Astrocyte (in vitro differentiated cells and primary cell): ENCODE data around the gene FNDC3B. TPM values are rescaled to one million over a fixed set of nuclear protein-coding genes. Genes with fewer than 3 reads are reported as not detected.

Experiments
- DNase-seq: peaks from one replicate; pipeline ENCODE4 v3.0.0-alpha.2; 2010; ENCODE audit warnings: low read depth
- FAIRE-seq: peaks from 2 replicates; lab custom pipeline; 2011; peaks lifted over from hg19 to GRCh38; lab: Jason Lieb, UNC
- H2AFZ ChIP-seq: 2 replicates; pipeline ENCODE4 v1.6.0; 2012; ENCODE audit warnings: low read depth, low read length, inconsistent platforms
- H3K27ac ChIP-seq: 2 replicates; pipeline ENCODE4 v1.5.1; 2011; ENCODE audit warnings: low read depth, low read length, inconsistent platforms
- H3K27me3 ChIP-seq: 2 replicates; pipeline ENCODE4 v1.6.0; 2011; ENCODE audit warnings: low read length, inconsistent platforms; ENCODE audit not compliant: insufficient read depth
- H3K36me3 ChIP-seq: 2 replicates; pipeline ENCODE4 v1.5.1; 2011; ENCODE audit warnings: low read length, inconsistent platforms; ENCODE audit not compliant: insufficient read depth
- H3K4me1 ChIP-seq: 2 replicates; pipeline ENCODE4 v1.5.1; 2011; ENCODE audit warnings: low read length, inconsistent platforms; ENCODE audit not compliant: insufficient read depth
- H3K4me2 ChIP-seq: 2 replicates; pipeline ENCODE4 v1.6.0; 2012; ENCODE audit warnings: low read length, inconsistent platforms
- H3K4me3 ChIP-seq: 2 replicates; pipeline ENCODE4 v1.5.1; 2011; ENCODE audit warnings: low read depth, mild to moderate bottlenecking, low read length, inconsistent platforms; ENCODE audit not compliant: insufficient read depth
- H3K79me2 ChIP-seq: 2 replicates; pipeline ENCODE4 v1.6.0; 2012; ENCODE audit warnings: mild to moderate bottlenecking, low read length, inconsistent platforms; ENCODE audit not compliant: insufficient read depth
- H3K9ac ChIP-seq: 2 replicates; pipeline ENCODE4 v1.6.0; 2012; ENCODE audit warnings: mild to moderate bottlenecking, low read length, inconsistent platforms
- H3K9me3 ChIP-seq: 2 replicates; pipeline ENCODE4 v1.5.1; 2012; ENCODE audit warnings: low read depth, mild to moderate bottlenecking, low read length, inconsistent platforms; ENCODE audit not compliant: insufficient read depth
- H4K20me1 ChIP-seq: 2 replicates; pipeline ENCODE4 v1.6.0; 2012; ENCODE audit warnings: low read length, inconsistent platforms; ENCODE audit not compliant: insufficient read depth
- H3K27ac Mint-ChIP-seq: one replicate; pipeline ENCODE4 v1.8.0; 2021; ENCODE audit warnings: mild to moderate bottlenecking, mixed read lengths; ENCODE audit not compliant: unreplicated experiment
- H3K27me3 Mint-ChIP-seq: one replicate; pipeline ENCODE4 v1.8.0; 2021; ENCODE audit warnings: low read depth, mixed read lengths; ENCODE audit not compliant: unreplicated experiment
- H3K36me3 Mint-ChIP-seq: one replicate; pipeline ENCODE4 v1.8.0; 2021; ENCODE audit warnings: low read depth, mixed read lengths; ENCODE audit not compliant: unreplicated experiment
- H3K4me1 Mint-ChIP-seq: one replicate; pipeline ENCODE4 v1.8.0; 2021; ENCODE audit warnings: low read depth, mixed read lengths; ENCODE audit not compliant: unreplicated experiment
- H3K4me3 Mint-ChIP-seq: one replicate; pipeline ENCODE4 v1.8.0; 2021; ENCODE audit warnings: mild to moderate bottlenecking, moderate library complexity, mixed read lengths; ENCODE audit not compliant: unreplicated experiment
- H3K9me3 Mint-ChIP-seq: one replicate; pipeline ENCODE4 v1.8.0; 2021; ENCODE audit warnings: mild to moderate bottlenecking, mixed read lengths; ENCODE audit not compliant: unreplicated experiment
- CTCF ChIP-seq: IDR thresholded peaks from 2 replicates; pipeline ENCODE4 v1.5.1; 2011; ENCODE audit warnings: low read depth, mild to moderate bottlenecking, inconsistent platforms, low read length, moderate library complexity; ENCODE audit not compliant: insufficient read depth
- EZH2 ChIP-seq: IDR thresholded peaks from 2 replicates; pipeline ENCODE4 v1.6.1; 2012; ENCODE audit warnings: mild to moderate bottlenecking, low read length, inconsistent platforms; ENCODE audit not compliant: insufficient read depth
- total RNA-seq: library from RNA; stranded (reverse); gene quantifications from 2 replicates; pipeline ENCODE4 v1.2.1, GENCODE V29; 2021

The FNDC3B gene
- total RNA-seq, 1 donor from 2014 or later, result 327 TPM

DNA sequence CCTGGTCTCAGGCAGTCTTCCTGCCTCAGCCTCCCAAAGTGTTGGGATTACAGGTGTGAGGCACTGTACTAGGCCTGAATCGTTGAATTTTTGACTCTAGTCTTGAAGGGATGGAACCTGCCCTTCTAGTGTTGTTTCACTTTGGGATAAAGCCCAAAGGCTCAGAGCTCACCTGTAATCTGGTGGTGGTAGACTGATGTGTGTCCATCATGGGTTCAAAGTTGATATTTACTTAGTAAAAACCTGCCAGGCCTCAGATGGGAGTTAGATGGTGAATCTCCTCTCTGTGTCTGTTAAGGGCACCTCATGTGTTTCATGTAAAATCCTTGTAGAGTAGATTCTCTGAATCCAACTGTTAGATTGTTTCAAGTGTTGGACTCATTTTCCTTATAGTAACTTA is 41.1 kb downstream of the FNDC3B start:
- Histone ChIP-seq H2AFZ (no peak overlapping the region), H3K4me3 (no peak overlapping the region), H3K4me2 (no peak overlapping the region), H3K27ac (peak overlapping the region; percentile 8), H3K27me3 (no peaks in the 10 kb centered on the region), H3K9ac (no peak overlapping the region), H3K4me1 (peaks cover 29% of the 10 kb centered on the region), H3K9me3 (no peaks in the 10 kb centered on the region), H4K20me1 (peaks cover 93% of the 10 kb centered on the region), H3K36me3 (peaks cover 7% of the 10 kb centered on the region), H3K79me2 (peaks cover 100% of the 10 kb centered on the region)
- H3K27me3 Mint-ChIP-seq, result no peaks in the 10 kb centered on the region
- TF ChIP-seq EZH2, result no peak
- no peak for TF ChIP-seq CTCF
- no peak for FAIRE-seq
- H3K4me1 Mint-ChIP-seq, result peaks cover 71% of the 10 kb centered on the region
- H3K4me3 Mint-ChIP-seq, result no peak overlapping the region
- peaks cover 19% of the 10 kb centered on the region for H3K36me3 Mint-ChIP-seq
- H3K9me3 Mint-ChIP-seq, result no peaks in the 10 kb centered on the region
- H3K27ac Mint-ChIP-seq, result peak overlapping the region; percentile 53
- no peak for DNase-seq

- Histone ChIP-seq H2AFZ (no peak overlapping the region), H3K27ac (peak overlapping the region; percentile 85), H4K20me1 (peaks cover 91% of the 10 kb centered on the region), H3K4me1 (peaks cover 38% of the 10 kb centered on the region), H3K4me2 (peak overlapping the region; percentile 24), H3K27me3 (no peaks in the 10 kb centered on the region), H3K9ac (peak overlapping the region; percentile 71), H3K36me3 (peaks cover 7% of the 10 kb centered on the region), H3K79me2 (peaks cover 100% of the 10 kb centered on the region), H3K4me3 (no peak overlapping the region), H3K9me3 (no peaks in the 10 kb centered on the region)
- Mint-ChIP-seq H3K36me3 (peaks cover 19% of the 10 kb centered on the region), H3K9me3 (no peaks in the 10 kb centered on the region), H3K4me1 (peaks cover 81% of the 10 kb centered on the region), H3K27ac (peak overlapping the region; percentile 81), H3K27me3 (no peaks in the 10 kb centered on the region), H3K4me3 (no peak overlapping the region)
- TF ChIP-seq CTCF (no peak), EZH2 (no peak)
- DNase-seq (peak; percentile 97), FAIRE-seq (peak; percentile 84)
Measured at GRCh38 chr3:172082269-172082668, 42.9 kb downstream of the FNDC3B start.

- Mint-ChIP-seq H3K4me3 (peak overlapping the region; percentile 3), H3K4me1 (peaks cover 82% of the 10 kb centered on the region), H3K9me3 (no peaks in the 10 kb centered on the region), H3K27me3 (no peaks in the 10 kb centered on the region), H3K36me3 (peaks cover 19% of the 10 kb centered on the region), H3K27ac (peak overlapping the region; percentile 81)
- Histone ChIP-seq H3K27me3 (no peaks in the 10 kb centered on the region), H4K20me1 (peaks cover 93% of the 10 kb centered on the region), H3K27ac (peak overlapping the region; percentile 85), H3K79me2 (peaks cover 100% of the 10 kb centered on the region), H2AFZ (no peak overlapping the region), H3K4me2 (peak overlapping the region; percentile 24), H3K4me1 (peaks cover 45% of the 10 kb centered on the region), H3K9ac (peak overlapping the region; percentile 71), H3K36me3 (peaks cover 7% of the 10 kb centered on the region), H3K9me3 (no peaks in the 10 kb centered on the region), H3K4me3 (no peak overlapping the region)
- DNase-seq (no peak), FAIRE-seq (no peak)
- no peak for TF ChIP-seq CTCF
- no peak for TF ChIP-seq EZH2
Measured at GRCh38 chr3:172082820-172083513, 43.6 kb downstream of the FNDC3B start.
